HuH-7.5 (cell line): Measurements from ENCODE around the gene CFAP91.
A peak's percentile ranks its signal among the peaks of the same experiment; 100 is the strongest.
"Not testable (repeated sequence)": the region's sequence is repeated elsewhere in the genome, so short reads cannot be mapped to it uniquely, and the experiment has no call there.

Experiments used
- DNase-seq: peaks from one replicate; pipeline ENCODE4 v3.0.0; 2011; ENCODE audit warnings: low spot score

Gene CFAP91

GRCh38 chr3:119677641-119677934 is 25.2 kb upstream of the CFAP91 start:
- DNase-seq, result no peak

- not testable (repeated sequence) for DNase-seq
Measured at GRCh38 chr3:119678209-119678608, 24.6 kb upstream of the CFAP91 start.

GRCh38 chr3:119679874-119680273 is 22.9 kb upstream of the CFAP91 start:
- no peak for DNase-seq

GRCh38 chr3:119681279-119681678 is 21.5 kb upstream of the CFAP91 start:
- no peak for DNase-seq

GRCh38 chr3:119683421-119683820 is 19.4 kb upstream of the CFAP91 start:
- no peak for DNase-seq

GRCh38 chr3:119690043-119690656 is 12.7 kb upstream of the CFAP91 start:
- DNase-seq, result no peak

- no peak for DNase-seq
Measured at GRCh38 chr3:119695480-119695879, 7.3 kb upstream of the CFAP91 start.

- no peak for DNase-seq
Measured at GRCh38 chr3:119697394-119697793, 5.4 kb upstream of the CFAP91 start.

- DNase-seq, result no peak
Measured at GRCh38 chr3:119700269-119700919, 2.4 kb upstream of the CFAP91 start.

- DNase-seq, result no peak
Measured at GRCh38 chr3:119700920-119701734, 1.7 kb upstream of the CFAP91 start.

- DNase-seq, result peak; percentile 63
Measured at GRCh38 chr3:119703820-119704531, 1.2 kb downstream of the CFAP91 start.

- DNase-seq, result no peak
Measured at GRCh38 chr3:119715105-119715504, 12.3 kb downstream of the CFAP91 start.

GRCh38 chr3:119716998-119717397 is 14.2 kb downstream of the CFAP91 start:
- DNase-seq, result peak; percentile 28

- no peak for DNase-seq
Measured at GRCh38 chr3:119717520-119717919, 14.7 kb downstream of the CFAP91 start.

- DNase-seq, result no peak
Measured at GRCh38 chr3:119723022-119723421, 20.2 kb downstream of the CFAP91 start.

- no peak for DNase-seq
Measured at GRCh38 chr3:119726909-119727308, 24.1 kb downstream of the CFAP91 start.

- DNase-seq, result no peak
Measured at GRCh38 chr3:119729996-119730395, 27.2 kb downstream of the CFAP91 start.

GRCh38 chr3:119731560-119732343 is 28.9 kb downstream of the CFAP91 start:
- no peak for DNase-seq

GRCh38 chr3:119733812-119734211 is 31.0 kb downstream of the CFAP91 start:
- DNase-seq, result no peak

GRCh38 chr3:119738741-119739140 is 35.9 kb downstream of the CFAP91 start:
- no peak for DNase-seq

GRCh38 chr3:119741657-119742590 is 39.1 kb downstream of the CFAP91 start:
- DNase-seq, result no peak
